ENCODE data around the gene SLC8A1.

SLC8A1 gene

DNA sequence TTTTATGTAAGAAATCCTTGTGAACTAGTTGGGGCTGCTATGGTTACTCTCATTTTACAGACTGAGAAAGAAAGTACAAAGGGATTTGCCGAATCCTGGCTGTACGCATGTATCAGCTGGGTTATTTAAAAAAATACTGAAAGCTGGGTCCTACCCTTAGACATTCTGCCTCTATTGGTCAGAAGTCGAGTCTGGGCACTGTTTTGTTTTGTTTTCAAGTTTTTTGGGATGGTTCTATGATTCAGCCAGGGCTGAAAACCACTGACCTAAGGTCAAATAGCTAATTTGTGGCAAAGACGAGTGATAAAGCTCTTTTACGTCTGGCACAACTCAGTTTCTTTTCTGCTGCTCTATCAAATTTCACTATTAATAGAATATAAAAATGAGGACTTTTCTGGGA lies 5.9 kb upstream of the SLC8A1 start:
- DNase-seq, result no peak

- no peak for DNase-seq
Observed at GRCh38 chr2:40457366-40457765, 5.5 kb upstream of the SLC8A1 start.

- DNase-seq, result no peak
Observed at GRCh38 chr2:40456926-40457325, 5.0 kb upstream of the SLC8A1 start.

GRCh38 chr2:40455661-40456060 lies 3.8 kb upstream of the SLC8A1 start:
- no peak for DNase-seq

- no peak for DNase-seq
Observed at GRCh38 chr2:40454321-40454720, 2.4 kb upstream of the SLC8A1 start.

DNA sequence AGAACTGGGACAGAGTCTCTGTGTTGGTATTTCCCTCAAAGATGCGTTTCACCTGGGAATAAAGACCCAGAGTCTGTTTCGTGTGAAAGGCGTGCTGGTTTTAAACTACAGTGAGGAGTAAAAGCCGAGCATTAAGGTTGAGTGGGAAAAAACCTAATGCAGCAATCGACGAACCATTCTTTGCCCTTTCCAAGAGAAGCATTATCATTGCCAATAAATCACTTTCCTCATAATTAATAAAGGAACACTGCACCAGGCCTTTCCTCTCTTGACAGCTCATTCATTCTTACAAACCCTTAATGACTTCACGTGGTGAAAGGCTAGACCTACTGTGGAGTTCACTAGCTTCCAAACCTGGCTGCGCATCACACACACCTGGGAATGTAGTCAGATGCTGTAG lies 896 bp upstream of the SLC8A1 start:
- no peak for DNase-seq

DNA sequence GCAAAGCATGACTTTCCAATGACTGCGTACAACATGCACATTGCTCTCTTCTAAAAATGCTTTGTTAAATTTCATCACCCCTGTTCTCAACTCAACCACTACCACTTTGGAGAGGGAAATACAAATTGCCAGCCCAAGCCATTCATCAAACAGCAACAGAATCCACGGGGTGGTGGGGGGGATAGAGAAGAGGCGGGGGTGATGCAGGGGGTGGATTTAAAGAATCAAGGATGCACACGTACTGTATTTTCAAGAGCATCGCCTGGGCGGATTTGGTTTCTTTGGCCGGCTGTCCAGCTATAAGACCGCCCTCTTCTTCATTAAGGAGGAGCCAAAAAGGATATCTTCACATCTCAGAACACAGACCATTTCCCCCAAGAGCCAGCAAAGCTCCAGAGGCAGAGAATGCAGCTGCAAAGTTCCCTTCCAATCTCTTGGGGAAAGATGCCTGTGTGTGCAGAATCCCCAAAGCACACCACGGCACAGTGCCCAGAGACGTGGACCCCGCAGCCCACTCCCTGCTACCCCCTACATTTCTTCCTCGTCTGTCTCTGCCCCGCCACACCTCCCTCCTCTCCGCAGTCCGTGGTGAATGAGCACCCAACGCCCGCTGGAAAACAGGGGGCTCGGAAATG lies 977 bp downstream of the SLC8A1 start:
- no peak for DNase-seq

GRCh38 chr2:40450066-40450795 lies 1.7 kb downstream of the SLC8A1 start:
- DNase-seq, result no peak

- DNase-seq, result no peak
Observed at GRCh38 chr2:40448476-40449079, 3.3 kb downstream of the SLC8A1 start.

GRCh38 chr2:40445467-40445866 lies 6.4 kb downstream of the SLC8A1 start:
- no peak for DNase-seq

DNA sequence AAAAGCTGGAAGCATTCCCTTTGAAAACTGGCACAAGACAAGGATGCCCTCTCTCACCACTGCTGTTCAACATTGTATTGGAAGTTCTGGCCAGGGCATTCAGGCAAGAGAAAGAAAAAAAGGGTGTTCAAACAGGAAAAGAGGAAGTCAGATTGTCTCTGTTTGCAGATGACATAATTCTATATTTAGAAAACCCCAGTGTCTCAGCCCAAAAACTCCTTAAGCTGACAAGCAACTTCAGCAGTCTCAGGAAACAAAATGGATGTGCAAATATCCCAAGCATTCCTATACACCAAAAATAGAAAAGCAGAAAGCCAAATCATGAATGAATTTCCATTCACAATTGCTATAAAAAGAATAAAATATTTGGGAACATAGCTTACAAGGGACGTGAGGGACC lies 11.1 kb downstream of the SLC8A1 start:
- DNase-seq, result no peak

- DNase-seq, result no peak
Observed at GRCh38 chr2:40439473-40439872, 12.4 kb downstream of the SLC8A1 start.

DNA sequence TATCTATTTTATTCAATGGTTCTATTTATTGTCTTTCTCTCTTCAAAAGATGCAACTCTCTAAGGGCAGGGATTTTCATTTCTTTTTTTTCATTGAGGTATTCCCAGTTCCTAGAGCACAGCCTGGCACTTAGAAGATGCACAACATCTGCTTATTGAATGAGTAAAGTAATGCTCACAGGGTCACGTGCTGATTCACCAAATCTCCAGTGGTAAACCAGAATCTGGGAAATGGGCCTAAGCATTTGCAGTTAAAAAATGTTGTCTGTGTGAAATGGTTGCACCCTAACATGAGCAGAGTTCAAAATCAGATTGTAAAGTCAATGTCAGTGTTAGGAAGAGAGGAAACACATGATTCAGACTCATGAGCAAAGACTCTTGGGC lies 15.8 kb downstream of the SLC8A1 start:
- no peak for DNase-seq

DNA sequence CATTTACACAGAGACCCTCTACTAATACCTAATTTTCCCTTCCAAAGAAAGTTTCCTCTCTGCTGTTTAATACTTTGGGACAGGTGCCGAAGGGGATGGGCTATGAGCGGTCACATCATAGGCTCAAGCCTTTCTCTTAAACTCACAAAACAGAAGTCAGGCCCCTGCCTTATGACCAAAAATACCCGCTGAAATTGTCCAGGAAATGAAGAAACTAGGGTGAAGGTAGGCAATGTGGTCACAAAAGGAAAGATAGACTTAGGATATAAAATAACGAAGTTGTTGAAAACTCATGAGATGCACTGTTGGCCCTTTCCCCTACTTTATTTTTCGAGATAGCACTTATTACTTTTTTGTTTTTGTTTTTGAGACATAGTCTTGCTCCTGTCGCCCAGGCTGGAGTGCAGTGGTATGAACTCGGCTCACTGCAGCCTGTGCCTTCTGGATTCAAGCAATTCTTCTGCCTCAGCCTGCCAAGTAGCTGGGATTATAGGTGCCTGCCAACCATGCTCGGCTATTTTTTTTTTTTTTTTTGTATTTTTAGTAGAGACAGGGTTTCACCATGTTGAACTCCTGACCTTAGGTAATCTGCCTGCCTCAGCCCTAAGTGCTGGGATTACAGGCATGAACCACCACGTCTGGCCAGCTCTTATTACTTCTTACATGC lies 16.3 kb downstream of the SLC8A1 start:
- DNase-seq, result no peak

DNA sequence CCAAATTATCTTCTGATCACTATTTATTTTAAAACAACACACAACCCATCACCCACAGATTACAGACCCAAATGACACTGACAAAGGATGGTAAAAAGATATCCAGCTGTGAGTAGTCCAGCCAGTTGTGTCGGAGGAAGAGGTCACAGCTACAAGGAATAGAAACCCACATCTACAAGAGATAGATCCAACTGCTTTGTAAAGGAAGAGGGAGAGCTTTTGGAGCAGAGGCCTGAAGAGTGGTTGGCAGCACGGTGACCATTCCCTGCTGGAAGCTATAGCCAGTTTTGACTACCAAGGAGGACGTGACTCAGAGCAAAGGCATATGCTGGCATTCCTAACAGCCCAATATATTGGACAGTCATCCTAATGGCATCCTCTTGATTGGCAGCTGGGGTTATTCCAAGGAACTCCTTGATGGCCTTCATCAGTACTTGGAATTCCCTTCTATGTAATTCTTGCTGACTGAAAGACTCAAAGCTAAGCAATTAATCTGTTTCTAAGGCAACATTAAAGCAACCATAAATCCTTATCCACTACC lies 17.1 kb downstream of the SLC8A1 start:
- DNase-seq, result no peak

GRCh38 chr2:40433736-40434135 lies 18.2 kb downstream of the SLC8A1 start:
- DNase-seq, result no peak

DNA sequence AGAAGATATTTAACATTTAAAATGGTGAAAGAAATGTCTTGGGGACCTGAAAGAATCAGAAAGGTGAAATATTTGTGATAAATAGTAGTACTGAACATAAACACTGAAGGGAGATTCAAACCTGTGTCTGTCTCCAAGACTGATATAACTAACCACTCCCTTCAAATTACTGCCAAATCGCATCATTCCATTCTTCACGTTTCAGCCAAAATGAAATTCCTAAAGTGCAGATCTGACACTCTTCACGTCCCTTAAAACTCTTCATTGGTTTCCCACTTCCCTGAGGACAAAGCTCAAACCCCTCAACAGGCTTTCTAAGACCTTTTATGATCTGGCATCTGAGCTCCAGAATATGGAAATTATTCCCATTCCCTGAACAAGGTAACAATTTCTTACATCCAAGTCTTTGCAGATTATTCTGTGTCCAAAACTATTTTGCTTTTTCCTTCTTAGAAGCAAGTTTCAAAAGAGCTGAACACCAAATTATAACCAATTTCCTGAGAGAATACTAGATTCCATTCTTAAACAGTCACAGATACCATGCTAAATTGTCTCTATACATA lies 18.9 kb downstream of the SLC8A1 start:
- DNase-seq, result no peak

GRCh38 chr2:40431600-40431955 lies 20.3 kb downstream of the SLC8A1 start:
- no peak for DNase-seq

GRCh38 chr2:40430776-40431599 lies 20.9 kb downstream of the SLC8A1 start:
- DNase-seq, result no peak

- no peak for DNase-seq
Observed at GRCh38 chr2:40428439-40428838, 23.5 kb downstream of the SLC8A1 start.

GRCh38 chr2:40421631-40422297 lies 30.1 kb downstream of the SLC8A1 start:
- no peak for DNase-seq

DNA sequence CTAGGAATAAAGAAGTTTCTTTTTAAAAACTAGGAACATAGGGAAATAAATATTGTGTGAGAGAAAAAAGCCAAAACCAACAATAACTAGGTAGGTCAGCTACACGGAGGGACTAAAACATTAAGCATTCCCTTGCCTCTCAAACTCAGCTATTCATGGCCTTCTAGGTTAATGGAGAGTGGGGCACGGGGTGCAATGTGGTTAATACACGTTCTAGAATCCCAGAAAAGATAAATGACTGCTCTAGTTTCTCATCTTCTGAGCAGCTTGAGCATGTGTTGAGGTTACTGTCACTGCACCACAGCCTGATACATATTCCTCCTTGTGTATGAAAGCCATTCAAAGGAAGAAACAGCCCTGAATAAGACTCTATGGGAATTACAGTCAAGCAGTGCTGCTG lies 31.4 kb downstream of the SLC8A1 start:
- DNase-seq, result no peak

Data from stimulated activated CD4-positive, alpha-beta T cell treated with anti-CD3 and anti-CD28 coated beads, Interleukin-4, amount 100 ng/mL, for 4 hours (primary cell).